HG02885 (cell line): ENCODE measurements around the gene ATG2A.
A peak's percentile ranks its signal among the peaks of the same experiment; 100 is the strongest.

ENCODE experiments used
- ATAC-seq: cut with Tn5 transposase; IDR thresholded peaks from one replicate; pipeline ENCODE4 v1.9.1; 2021; ENCODE audit warnings: mild to moderate bottlenecking; ENCODE audit not compliant: unreplicated experiment, poor library complexity

ATG2A gene

GRCh38 chr11:64905516-64906313, 11.3 kb downstream of the ATG2A start:
- no peak for ATAC-seq

GRCh38 chr11:64903291-64903833, 13.6 kb downstream of the ATG2A start:
- no peak for ATAC-seq

GRCh38 chr11:64902102-64902900, 14.7 kb downstream of the ATG2A start:
- no peak for ATAC-seq

DNA sequence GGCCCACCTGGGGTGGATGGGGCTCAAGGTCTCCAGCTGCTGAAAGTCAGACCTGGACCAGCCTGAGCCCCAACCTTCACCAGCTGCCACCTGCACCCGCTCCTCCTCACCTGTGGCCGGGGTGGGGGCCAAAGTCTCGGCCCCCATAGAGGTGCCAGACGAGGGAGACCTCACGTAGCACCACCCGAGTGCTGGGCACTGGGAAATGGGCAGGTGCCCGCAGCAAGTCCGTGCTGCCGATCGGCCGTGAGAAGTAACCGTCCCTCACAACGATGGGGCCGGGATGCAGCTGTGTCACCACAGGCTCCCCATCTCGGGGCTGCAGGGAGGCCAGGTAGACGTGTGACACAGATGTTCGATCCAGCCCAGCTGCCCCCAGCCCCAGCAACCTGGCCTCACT, 16.2 kb downstream of the ATG2A start:
- ATAC-seq, result no peak

- no peak for ATAC-seq
Observed at GRCh38 chr11:64900263-64900678, 16.7 kb downstream of the ATG2A start.

DNA sequence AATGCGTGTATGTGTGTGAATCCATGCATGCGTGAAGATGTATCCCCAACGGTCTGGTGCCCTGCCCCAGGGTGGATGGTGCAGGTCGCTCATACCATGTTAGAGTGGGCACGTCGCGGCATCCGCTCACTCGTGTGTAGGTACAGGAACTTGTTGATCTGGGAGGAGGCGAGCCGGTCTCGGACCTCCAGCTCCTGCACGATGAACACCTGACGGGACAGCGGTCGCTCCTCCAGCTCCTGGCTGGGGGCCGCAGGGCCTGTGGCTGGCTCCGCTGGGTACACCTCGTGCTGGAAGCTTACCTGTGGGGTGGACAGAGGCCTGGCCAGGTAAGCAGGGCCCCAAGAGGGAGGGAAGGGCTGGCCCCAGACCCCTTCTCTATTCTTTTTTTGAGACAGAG, 18.5 kb downstream of the ATG2A start:
- no peak for ATAC-seq

DNA sequence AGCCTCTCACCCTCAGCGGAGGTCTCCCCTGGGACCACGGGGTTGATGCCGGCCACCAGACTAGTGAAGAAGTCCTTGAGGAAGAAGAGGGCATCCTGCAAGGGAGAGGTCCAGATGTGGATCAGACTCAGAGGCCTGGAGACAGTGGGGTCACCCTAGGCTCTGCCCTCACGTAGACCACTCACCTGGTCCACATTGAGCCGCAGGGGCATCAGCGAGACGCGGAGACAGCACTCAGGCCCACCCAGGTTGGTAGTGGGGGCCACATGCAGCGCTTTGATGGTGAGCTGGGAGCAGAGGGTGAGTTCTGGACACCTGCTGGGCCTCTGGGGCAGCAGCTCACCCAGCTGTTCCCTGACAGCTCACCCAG, 18.9 kb downstream of the ATG2A start:
- ATAC-seq, result no peak

DNA sequence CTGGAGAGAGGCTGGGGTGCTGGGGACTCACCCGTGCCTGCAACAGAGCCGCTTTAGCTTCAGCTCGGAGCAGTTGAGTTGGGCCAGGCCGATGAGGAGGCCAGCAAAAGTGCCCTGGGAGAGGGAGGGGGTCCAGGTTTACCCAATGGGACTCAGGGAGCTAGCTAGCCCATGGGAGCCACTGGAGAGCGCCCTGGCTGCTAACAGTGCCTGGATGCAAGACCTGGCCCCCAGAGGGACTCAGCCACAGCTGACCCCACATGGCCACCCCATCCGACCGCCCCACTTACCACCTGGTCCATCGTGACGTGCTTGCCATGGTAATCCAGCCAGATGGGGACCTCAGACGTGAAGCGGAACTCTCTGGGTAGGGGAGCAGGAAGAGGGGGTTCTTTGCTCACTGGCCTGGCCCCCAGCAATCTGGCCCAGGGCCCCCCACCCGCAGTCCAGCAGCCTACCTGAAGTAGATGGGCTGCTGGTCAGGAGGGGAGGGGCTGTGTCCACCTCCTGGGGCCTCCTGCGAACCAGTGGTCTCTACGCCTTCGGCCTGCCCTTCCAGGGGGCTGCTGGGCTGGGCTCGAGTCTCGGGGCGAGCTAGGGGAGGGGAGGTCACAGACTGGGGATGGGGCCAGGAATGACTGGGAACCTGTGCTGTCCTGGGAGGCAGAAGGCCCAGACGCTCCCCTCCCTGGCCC, 19.5 kb downstream of the ATG2A start:
- no peak for ATAC-seq

DNA sequence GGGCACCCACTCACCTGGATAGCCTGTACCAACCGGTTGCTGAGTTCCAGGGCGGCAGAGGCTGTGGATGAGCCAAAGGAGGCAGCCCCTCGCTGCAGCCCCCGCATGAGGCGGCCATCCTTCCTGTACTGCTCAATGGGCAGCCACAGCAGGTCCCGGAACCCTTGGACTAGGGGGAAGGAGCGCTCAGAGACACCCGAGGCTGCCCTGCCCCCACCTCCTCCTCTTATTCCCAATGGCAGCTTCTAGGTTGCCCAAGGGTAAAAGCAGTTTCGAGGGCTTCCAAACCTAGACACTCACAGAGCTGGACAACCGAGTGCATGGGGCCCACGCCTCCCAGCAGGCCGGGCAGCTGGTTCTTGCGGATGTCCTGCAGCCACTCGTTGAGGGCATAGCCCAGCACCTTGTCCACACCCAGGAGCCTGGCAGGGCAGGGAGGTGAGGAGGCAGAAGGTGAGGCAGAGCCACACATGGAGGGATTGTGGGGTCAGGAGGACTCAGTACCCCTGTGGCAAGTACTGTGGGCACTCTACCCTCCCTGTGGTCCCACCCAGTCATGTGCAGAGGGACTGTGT, 20.5 kb downstream of the ATG2A start:
- ATAC-seq, result no peak

- no peak for ATAC-seq
Observed at GRCh38 chr11:64894812-64895452, 22.1 kb downstream of the ATG2A start.

GRCh38 chr11:64894070-64894811, 22.8 kb downstream of the ATG2A start:
- peak; percentile 57 for ATAC-seq

- ATAC-seq, result no peak
Observed at GRCh38 chr11:64893194-64894069, 23.6 kb downstream of the ATG2A start.

DNA sequence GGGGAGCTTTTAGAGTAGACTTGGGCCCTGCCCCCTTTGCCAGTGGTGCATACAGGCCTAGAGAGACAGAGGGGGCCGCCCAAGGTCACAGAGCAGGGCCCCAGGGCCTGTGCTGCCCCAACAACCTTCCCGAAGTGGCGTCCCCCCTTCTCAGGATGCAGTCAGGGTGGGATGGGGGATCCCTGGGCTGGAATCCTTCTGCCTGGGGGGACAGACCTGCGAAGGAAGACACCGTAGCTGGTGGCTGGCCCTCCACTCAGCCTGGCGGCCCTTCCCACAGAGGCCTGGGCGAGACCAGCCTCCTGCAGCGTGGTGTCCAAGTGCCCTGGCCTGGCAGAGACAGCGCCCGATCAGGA, 24.2 kb downstream of the ATG2A start:
- ATAC-seq, result no peak

DNA sequence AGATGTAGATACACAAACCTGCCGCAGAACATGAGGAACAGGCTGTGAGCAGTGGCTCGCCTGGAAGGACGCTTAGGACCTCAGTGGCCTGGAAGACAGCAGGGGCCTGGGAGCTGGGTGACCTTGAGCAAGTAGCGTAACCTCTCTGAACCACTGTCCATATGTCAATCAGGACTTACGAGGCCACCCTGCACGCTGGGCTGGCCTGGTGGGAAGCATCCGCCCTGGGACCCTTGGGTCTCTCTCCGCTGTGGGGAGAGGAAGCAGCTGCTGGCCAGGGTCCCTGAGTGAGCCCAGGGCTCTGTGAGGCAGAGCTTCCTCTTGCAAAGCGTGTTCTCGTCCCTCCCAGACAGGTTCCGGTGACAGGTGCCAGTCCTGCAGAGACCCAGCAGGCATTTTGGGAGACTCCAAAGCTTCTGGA, 24.6 kb downstream of the ATG2A start:
- ATAC-seq, result no peak

DNA sequence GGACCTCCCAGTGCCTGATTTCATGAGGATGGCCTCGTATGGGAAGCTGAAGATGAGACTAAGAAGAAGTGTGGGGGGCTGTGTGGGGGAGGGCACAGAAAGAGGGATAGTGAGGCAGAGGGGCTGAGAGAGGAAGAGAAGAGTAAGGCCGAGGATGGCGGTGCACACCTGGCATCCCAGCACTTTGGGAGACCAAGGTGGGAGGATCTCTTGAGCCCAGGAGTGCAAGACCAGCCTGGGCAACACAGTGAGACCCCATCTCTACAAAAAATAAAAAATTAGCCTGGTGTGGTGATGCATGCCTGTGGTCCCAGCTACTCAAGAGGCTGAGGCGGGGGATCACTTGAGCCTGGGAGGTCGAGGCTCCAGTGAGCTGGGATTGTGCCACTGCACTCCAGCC, 25.1 kb downstream of the ATG2A start:
- no peak for ATAC-seq

DNA sequence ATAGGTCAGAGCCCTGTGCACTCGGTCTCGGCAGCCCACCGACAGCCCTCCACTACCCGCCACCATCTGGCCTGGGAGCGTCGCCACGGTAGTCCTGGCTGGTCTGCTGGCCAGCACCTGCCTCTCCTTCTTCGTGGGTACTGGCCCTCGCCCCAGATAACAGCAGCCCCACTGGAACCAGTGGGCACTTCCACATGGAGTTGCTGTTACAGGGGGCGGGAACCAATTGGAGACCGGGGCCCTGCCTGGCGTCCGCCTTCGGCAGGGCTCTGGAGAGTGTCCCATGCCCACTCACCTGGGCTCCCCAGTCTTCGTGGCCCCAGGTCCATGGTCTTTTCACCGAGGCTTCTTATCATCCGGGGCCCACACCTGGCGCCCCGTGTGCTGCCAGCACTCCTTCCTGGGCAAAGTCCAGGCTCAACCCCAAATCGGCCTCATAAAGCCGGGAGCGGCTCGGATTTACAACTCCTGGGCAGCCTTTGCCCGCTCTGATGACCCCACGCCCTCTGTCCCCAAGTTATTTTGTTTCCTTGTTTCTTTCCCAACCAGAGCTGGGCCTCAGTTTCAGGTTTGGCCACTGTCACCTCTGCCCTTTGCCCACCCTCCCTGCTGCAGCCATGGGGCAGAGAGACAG, 25.7 kb downstream of the ATG2A start:
- no peak for ATAC-seq

GRCh38 chr11:64890522-64890939, 26.5 kb downstream of the ATG2A start:
- no peak for ATAC-seq
